IPS DF 4.7 (cell line): Measurements from ENCODE around the gene PRKAG3.
"Not testable (repeated sequence)": the region's sequence is repeated elsewhere in the genome, so short reads cannot be mapped to it uniquely, and the experiment has no call there.

Experiments used
- DNase-seq: peaks from one replicate; pipeline ENCODE4 v3.0.0-alpha.2; 2013; ENCODE audit warnings: low spot score; ENCODE audit errors: extremely low read depth

PRKAG3 gene

DNA sequence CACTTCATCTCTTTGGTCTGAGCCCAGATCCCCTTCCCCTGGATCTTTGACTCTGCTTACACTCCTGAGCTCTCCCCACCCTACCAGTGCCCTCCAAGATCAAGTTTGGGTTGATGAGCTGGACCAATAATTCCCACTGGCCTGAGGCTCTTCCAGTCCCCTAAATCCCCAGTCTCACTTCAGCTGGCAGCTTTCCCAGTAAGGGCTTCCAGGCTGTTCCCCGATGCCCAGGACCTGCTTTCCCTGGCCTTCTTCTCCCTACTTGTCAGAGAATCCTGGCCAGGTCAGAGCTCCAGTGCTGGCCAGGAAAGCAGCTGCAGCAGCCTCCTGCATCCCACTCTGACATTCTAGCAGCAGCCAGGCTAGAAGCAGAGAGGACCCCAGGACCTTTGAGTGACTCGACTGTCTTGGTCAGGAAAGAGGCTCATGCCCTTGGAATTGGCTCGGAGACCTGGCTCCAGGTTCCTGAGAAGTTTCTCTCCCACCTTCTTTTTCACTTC, 31.5 kb upstream of the PRKAG3 start:
- DNase-seq = no peak

- no peak for DNase-seq
Measured at GRCh38 chr2:218861645-218862318, 30.2 kb upstream of the PRKAG3 start.

GRCh38 chr2:218860950-218861381, 29.4 kb upstream of the PRKAG3 start:
- peak; percentile 92 for DNase-seq

- DNase-seq = no peak
Measured at GRCh38 chr2:218859988-218860831, 28.6 kb upstream of the PRKAG3 start.

GRCh38 chr2:218859556-218859987, 28.0 kb upstream of the PRKAG3 start, which contains the start of gene WNT6:
TSS of gene WNT6 (plus strand) at chr2:218859805. CDS start at chr2:218860038, 233 bp downstream.
- DNase-seq = no peak

DNA sequence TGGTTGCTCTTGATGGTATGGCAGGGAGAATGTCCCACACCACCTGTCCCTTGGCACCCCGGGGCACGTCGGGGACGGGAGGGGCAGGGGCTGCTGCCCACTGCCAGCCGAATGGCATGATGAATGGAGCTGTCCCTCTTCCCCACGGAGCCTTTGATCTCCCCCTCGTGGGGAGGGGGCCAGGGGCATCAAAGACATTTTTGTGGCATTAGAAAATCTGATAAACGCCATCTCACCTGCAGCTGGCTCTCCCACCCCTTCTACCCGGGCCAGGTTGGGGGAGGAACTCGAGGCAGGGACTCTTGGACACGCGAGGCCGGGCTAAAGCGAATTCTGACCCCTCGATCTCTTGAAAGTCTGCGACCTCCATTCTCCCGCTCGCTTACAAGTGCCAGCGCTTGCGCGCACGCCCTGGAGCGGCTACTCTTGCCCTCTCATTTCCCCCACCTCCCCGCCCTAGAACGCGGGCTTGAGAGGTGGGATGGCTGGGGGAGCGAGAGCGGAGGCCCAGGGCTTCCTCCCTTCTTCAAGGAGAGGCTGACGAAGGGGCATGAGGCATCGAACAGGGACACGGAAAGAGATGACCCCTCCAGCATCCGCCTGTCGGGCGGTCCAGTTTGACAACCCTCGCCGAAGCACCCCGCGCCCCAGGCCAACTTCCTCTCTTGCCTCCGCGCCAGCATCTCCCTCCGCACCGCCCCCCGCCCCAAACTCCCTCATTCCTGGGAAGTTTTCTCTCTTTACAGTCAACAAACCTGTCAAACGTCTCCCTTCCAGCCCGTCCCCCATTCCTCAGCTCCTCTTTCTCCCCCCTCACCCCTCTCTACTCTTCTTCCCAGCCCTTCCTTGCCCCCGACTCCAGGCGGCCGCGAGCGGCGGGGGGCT, 27.3 kb upstream of the PRKAG3 start:
- DNase-seq = no peak

- no peak for DNase-seq
Measured at GRCh38 chr2:218858138-218858445, 26.5 kb upstream of the PRKAG3 start.

DNA sequence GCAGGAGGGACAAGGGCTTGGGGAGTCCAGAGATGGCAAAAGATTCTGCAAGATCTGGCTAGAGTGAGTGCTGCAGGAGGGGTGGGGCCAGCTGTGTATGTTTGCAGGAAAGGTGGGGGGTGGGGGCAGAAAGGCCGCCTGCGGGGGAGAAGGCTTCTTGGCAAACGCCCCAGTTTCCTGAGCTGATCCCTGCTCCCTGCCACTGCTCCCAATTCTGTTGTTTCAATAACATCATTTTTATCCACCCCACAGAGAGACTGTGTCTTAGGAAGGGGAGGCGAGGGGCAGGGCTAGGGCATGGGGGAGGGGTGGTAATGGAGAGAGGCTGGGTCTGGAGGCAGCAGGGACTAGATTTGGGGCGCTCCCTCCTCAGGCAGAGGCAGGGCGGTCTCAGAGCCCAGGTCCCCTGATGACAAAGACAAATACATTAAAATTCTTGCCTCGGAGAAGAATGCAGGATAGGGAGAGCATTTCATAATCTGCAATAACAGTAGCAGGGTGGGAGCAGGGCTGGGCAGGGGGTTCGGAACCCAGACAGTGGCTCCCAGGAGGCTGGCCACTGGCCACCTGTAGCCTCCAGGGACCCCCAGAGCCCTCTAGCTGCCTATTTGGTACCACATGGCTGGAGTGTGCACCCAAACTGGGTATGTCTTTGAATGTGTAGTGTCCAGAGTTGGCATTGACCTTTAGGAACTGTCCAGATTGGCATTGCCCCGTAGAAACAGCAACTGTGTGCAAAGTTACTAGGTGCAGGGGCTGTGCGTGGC, 26.0 kb upstream of the PRKAG3 start:
- DNase-seq = no peak

DNA sequence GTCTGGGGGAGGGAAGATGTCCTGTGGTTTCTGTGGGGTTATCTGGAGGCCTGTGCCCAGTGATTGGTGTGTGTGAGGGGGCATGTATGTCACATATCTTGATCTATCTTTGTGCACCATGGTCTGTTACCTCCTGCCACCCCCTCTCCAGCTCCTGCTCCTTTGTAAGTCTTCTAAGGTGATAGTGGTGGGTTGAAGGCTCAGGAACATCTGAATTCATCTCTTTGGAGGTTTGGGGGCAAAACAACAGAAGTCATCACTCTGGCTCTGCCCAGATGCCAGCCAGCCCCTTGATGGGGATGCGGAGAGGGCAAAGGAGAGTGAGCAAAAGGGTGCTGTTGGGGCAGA, 25.3 kb upstream of the PRKAG3 start:
- DNase-seq = no peak

- no peak for DNase-seq
Measured at GRCh38 chr2:218856167-218856895, 24.7 kb upstream of the PRKAG3 start.

DNA sequence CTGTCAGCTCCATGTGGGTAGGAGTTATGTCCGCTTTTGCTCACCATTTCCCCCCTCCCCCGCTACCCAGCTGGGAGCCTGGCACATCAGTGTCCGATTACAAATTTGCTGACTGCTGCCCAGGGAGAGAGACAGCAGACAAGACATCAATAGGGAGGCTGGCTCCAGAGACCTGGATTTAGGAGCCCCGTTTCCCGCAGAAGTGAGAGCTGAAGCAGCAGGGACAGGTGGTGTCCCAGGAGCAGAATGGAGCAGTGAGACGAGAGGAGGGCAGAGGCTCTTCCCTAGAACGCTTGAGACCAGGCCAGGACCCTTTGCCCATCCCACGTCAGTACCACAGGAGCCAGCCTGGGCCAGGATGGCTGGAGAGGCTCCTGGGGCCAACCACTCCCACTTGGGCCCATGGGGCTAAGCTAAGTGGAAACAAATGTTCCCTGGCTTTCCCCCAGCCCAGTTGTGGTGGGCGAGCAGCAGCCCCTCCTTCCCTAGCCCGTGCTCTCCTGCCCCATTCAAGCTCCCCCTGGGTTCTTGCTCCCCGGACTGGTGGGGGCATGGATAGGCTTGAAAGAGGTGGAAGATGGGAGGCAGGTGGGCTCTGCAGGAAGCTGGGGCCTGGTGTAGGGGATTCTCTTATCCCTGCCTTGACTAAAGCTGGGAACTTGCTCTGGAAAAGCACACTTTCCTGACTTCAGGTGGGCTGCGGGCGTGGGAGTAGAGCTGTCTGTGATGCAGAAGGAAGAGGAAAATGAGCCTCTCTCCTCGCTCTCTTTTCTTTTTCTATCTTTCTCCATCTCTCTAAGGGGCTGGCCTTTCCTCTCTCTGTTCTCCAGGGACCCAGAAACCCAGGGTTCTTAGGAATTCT, 23.9 kb upstream of the PRKAG3 start:
- no peak for DNase-seq

GRCh38 chr2:218854860-218855259, 23.3 kb upstream of the PRKAG3 start:
- DNase-seq = no peak

DNA sequence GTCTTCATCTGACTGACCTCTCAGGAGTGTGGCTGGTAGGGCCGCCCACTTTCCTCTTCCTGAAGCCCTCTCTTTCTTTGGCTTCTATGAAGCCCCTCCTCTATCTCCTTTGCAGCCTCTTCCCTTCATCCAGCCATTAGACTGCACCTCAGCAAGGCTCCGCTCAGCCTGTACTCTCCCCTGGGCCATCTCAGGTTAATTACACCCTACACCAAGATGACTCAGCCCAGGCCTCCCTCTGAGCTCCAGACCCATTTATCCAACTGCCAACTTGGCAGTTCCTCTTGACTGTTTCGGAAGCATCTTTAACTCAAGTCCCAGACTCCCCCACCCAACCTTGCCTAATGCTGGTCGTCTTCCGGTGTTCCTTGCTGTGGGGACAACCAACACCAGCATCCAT, 22.2 kb upstream of the PRKAG3 start:
- no peak for DNase-seq

DNA sequence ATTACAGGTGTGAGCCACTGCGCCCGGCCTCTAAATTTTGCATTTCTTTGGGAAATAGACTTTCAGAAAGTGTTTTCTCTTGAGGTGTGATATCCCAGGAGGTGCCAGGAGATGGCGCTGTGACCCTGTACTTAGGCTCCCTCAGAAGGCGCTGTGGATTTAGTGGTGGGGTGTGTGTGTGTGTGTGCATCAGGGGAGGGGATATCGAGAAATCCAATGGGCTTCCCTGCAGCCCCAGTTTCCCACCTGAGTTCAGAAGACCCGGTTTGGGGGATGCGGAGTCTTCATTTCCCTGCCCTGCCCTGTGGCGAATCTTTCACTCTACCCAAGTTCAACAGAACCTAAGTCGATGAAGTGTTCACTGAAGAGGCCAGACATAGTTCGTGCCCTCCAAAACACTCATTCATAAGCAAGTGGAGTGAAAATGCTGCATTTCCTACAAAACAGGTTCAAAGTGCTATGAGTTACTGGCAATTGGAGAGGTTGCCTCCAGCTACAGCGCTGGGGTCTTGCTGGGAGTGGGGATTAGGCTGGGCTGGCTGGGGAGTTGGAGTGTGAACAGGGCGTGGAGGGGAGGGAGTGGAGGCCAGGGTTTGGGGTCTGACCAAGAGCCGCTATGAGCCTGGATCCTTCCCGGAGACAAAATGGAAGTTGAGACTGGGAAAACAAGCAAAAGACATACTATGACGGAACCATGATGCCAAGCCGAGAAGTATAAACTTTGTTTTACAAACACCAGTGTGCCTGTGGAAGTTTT, 21.5 kb upstream of the PRKAG3 start:
- no peak for DNase-seq

- no peak for DNase-seq
Measured at GRCh38 chr2:218851286-218851685, 19.7 kb upstream of the PRKAG3 start.

DNA sequence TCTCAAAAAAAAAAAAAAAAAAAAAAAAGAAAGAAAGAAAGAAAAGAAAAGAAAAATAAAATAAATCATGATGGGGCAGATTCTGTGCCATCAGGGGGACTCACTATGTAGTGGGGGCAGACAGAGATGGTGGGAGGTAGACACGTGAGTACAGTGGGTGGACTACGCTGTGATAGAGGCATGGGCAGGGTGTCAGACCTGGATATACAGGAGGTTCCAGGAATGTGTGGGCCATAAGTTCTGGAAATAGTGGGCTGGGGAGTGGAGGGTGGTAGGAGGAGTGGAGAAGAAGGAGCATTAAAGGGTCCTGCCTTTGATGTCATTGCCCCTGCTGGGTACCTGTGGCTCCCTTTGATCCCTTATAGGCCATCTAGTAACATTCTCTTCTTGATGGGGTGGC, 19.2 kb upstream of the PRKAG3 start:
- no peak for DNase-seq

DNA sequence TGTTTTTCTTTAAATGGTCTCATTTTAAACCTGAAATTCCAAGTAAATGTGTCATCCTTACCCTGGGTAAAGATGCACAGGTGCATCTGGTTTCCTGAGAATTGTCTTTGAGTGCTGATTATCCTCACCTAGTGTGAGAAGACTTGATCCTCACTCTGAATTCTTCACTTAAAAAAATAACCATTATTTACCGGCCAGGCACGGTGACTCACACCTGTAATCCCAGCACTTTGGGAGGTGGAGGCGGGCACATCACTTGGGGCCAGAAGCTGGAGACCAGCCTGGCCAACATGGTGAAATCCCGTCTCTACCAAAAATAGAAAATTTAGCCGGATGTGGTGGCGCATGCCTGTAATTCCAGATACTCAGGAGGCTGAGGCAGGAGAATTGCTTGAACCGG, 18.1 kb upstream of the PRKAG3 start:
- no peak for DNase-seq

GRCh38 chr2:218846963-218847362, 15.4 kb upstream of the PRKAG3 start:
- not testable (repeated sequence) for DNase-seq

GRCh38 chr2:218844334-218844733, 12.7 kb upstream of the PRKAG3 start:
- DNase-seq = not testable (repeated sequence)
